Stimulated activated CD4-positive, alpha-beta T cell treated with anti-CD3 and anti-CD28 coated beads, Interleukin-15, amount 100 ng/mL, for 1 hour (primary cell): Measurements from ENCODE around the gene HIC1.

Experiments used
- DNase-seq, 2 donors: peaks; one replicate each; pipeline ENCODE4 v3.0.0-alpha.2; 2020; ENCODE audit warnings: low read depth in 1 of 2, low spot score in 1 of 2

Gene HIC1

GRCh38 chr17:2094891-2095535 lies 40.1 kb downstream of the HIC1 start:
- DNase-seq, result no peak

GRCh38 chr17:2095536-2095910 lies 40.6 kb downstream of the HIC1 start:
- DNase-seq, result no peak

- DNase-seq, result peak in 1 of 2 donors; percentile 16
Observed at GRCh38 chr17:2101448-2102257, 46.8 kb downstream of the HIC1 start.

- no peak for DNase-seq
Observed at GRCh38 chr17:2102931-2103809, 48.3 kb downstream of the HIC1 start.

GRCh38 chr17:2105663-2106062 lies 50.8 kb downstream of the HIC1 start:
- DNase-seq, result no peak

GRCh38 chr17:2106308-2106955 lies 51.5 kb downstream of the HIC1 start:
- no peak for DNase-seq

GRCh38 chr17:2107050-2107449 lies 52.1 kb downstream of the HIC1 start:
- DNase-seq, result no peak

- DNase-seq, result no peak
Observed at GRCh38 chr17:2107506-2107905, 52.6 kb downstream of the HIC1 start.

- DNase-seq, result no peak
Observed at GRCh38 chr17:2108170-2108569, 53.3 kb downstream of the HIC1 start.

- DNase-seq, result no peak
Observed at GRCh38 chr17:2110436-2110835, 55.5 kb downstream of the HIC1 start.

- DNase-seq, result no peak
Observed at GRCh38 chr17:2111691-2112090, 56.8 kb downstream of the HIC1 start.
